Upper lobe of left lung (tissue), 6 donors: ENCODE data around the gene VPS41. TPM values are rescaled to one million over a fixed set of nuclear protein-coding genes. Genes with fewer than 3 reads are reported as not detected.

ENCODE experiments used
- ATAC-seq, 2 donors: fragments of 200-7000 bp; cut with Tn5 transposase; one replicate each; pipeline ENCODE4 v1.9.1; 2022; ENCODE audit warnings: mild to moderate bottlenecking in 2 of 2, moderate library complexity in 2 of 2; ENCODE audit not compliant: low FRiP score in 2 of 2
- DNase-seq, 2 donors: peaks; one replicate each; pipeline ENCODE4 v3.0.0-alpha.2; 2019 to 2020
- H3K27ac ChIP-seq, 4 donors: fragments of 200-600 bp; sonication (generic); one replicate each; pipeline ENCODE4 v1.5.1; 2016 to 2019
- H3K27me3 ChIP-seq, 4 donors: fragments of 200-600 bp; sonication (generic); one replicate each; pipeline ENCODE4 v1.5.1; 2017 to 2019
- H3K36me3 ChIP-seq, 4 donors: fragments of 200-600 bp; sonication (generic); one replicate each; pipeline ENCODE4 v1.5.1; 2016 to 2019
- H3K4me1 ChIP-seq, 4 donors: fragments of 200-600 bp; sonication (generic); one replicate each; pipeline ENCODE4 v1.5.1; 2018 to 2019
- H3K4me3 ChIP-seq, 4 donors: fragments of 200-600 bp; sonication (generic); one replicate each; pipeline ENCODE4 v1.5.1; 2017 to 2019; ENCODE audit warnings: mild to moderate bottlenecking in 2 of 4, moderate library complexity in 1 of 4
- H3K9me3 ChIP-seq, 4 donors: fragments of 200-600 bp; sonication (generic); one replicate each; pipeline ENCODE4 v1.5.1; 2018 to 2019
- CTCF ChIP-seq, 6 experiments: fragments of 450-650 bp in 4 of 6; fragments of 200-600 bp in 2 of 6; sonication (generic) in 2 of 6; IDR thresholded peaks; one replicate each; pipeline ENCODE4 v1.5.1; 2016 to 2019; ENCODE audit warnings: antibody characterized with exemption in 6 of 6
- EP300 ChIP-seq, 4 donors: sonication (generic); formaldehyde crosslinking; IDR thresholded peaks; one replicate each; pipeline ENCODE4 v1.5.1; 2017; ENCODE audit warnings: antibody characterized with exemption in 4 of 4, control low read depth in 2 of 4
- POLR2A ChIP-seq, 4 donors: fragments of 450-650 bp; IDR thresholded peaks; one replicate each; pipeline ENCODE4 v1.5.1; 2016 to 2017; ENCODE audit warnings: antibody characterized with exemption in 4 of 4, mild to moderate bottlenecking in 2 of 4
- POLR2AphosphoS5 ChIP-seq, 2 donors: sonication (generic); formaldehyde crosslinking; IDR thresholded peaks; one replicate each; pipeline ENCODE4 v1.5.1; 2017; ENCODE audit warnings: antibody characterized with exemption in 2 of 2
- WGBS, 2 donors: methylation state at CpG; one replicate each; pipeline ENCODE4 v1.1.5; 2017 to 2018; 5-methylcytosine and 5-hydroxymethylcytosine counted together
- total RNA-seq, 6 donors: library from RNA; depleted of rRNA in 4 of 6; stranded (reverse); fragments of >200 nt in 4 of 6; gene quantifications; one replicate each; pipeline versions ENCODE4 v1.1.0 to v1.2.1, GENCODE V29; 2016 to 2021
- donor health status: DM: no; HTN: no; CAD: no; lungs with moderate emphysema.
- donor health status: DM: no; HTN: yes; CAD: no; lungs with severe emphysema.

Gene VPS41
- total RNA-seq, 6 donors from 2014 or later, result 32.1 to 96.4 (median 48.4) TPM

- TF ChIP-seq EP300 (IDR thresholded peaks at IDR 0.05), result no peak
- no peak for TF ChIP-seq POLR2A (IDR thresholded peaks at IDR 0.05)
- TF ChIP-seq POLR2AphosphoS5 (IDR thresholded peaks at IDR 0.05), result no peak
- TF ChIP-seq CTCF (IDR thresholded peaks at IDR 0.05), result no peak
- Histone ChIP-seq H3K27me3 (no peaks in the 10 kb centered on the region), H3K36me3 (peaks cover 0 to 29% (median 4%) of the 10 kb centered on the region in 4 donors), H3K27ac (no peak overlapping the region), H3K9me3 (no peaks in the 10 kb centered on the region), H3K4me3 (no peak overlapping the region), H3K4me1 (no peaks in the 10 kb centered on the region)
- ATAC-seq (no peak), DNase-seq (no peak)
- WGBS, 2 donors, result 91 to 93% methylated on average over 4 of the region's 4 CpGs
Measured at GRCh38 chr7:38736138-38736537, 172.9 kb downstream of the VPS41 start.

DNA sequence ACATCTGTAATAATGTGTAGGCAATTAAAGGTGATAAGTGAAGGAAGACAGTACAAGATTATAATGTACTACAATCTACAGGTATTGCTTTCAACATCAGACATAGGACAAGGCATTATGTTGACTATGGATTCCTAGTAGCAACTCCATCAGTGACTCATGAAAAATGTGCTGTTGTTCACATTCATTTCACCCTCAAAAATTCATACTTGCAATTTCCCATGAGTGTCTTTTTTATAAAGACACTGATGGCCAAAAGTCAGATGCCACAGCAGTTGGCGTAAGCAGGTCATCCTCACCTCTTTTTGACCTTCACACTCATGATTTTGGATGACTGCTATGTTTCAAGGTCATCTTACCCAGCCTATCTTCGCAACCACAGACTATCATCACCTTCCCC, 177.8 kb downstream of the VPS41 start:
- DNase-seq (no peak), ATAC-seq (no peak)
- no peaks in the 10 kb centered on the region for H3K4me1 ChIP-seq
- TF ChIP-seq EP300 (IDR thresholded peaks at IDR 0.05) (no peak), POLR2AphosphoS5 (IDR thresholded peaks at IDR 0.05) (no peak), POLR2A (IDR thresholded peaks at IDR 0.05) (no peak)
- H3K36me3 ChIP-seq, result peaks cover 5 to 33% (median 14%) of the 10 kb centered on the region in 4 donors
- H3K27ac ChIP-seq, result no peak overlapping the region
- 94 to 97% methylated on average over 2 of the region's 2 CpGs for WGBS, 2 donors
- no peaks in the 10 kb centered on the region for H3K9me3 ChIP-seq
- no peak overlapping the region for H3K4me3 ChIP-seq
- H3K27me3 ChIP-seq, result no peaks in the 10 kb centered on the region

- Histone ChIP-seq H3K4me3 (no peak overlapping the region), H3K36me3 (peaks cover 5 to 49% (median 19%) of the 10 kb centered on the region in 4 donors), H3K4me1 (no peaks in the 10 kb centered on the region), H3K9me3 (no peaks in the 10 kb centered on the region), H3K27me3 (no peaks in the 10 kb centered on the region), H3K27ac (no peak overlapping the region)
- 89 to 92% methylated on average over 3 of the region's 3 CpGs for WGBS, 2 donors
- TF ChIP-seq EP300 (IDR thresholded peaks at IDR 0.05) (no peak), POLR2A (IDR thresholded peaks at IDR 0.05) (no peak), CTCF (IDR thresholded peaks at IDR 0.05) (no peak), POLR2AphosphoS5 (IDR thresholded peaks at IDR 0.05) (no peak)
- DNase-seq (no peak), ATAC-seq (no peak)
Measured at GRCh38 chr7:38728145-38728544, 180.8 kb downstream of the VPS41 start.

- no peak for TF ChIP-seq POLR2A (IDR thresholded peaks at IDR 0.05)
- TF ChIP-seq POLR2AphosphoS5 (IDR thresholded peaks at IDR 0.05), result no peak
- TF ChIP-seq CTCF (IDR thresholded peaks at IDR 0.05), result no peak
- TF ChIP-seq EP300 (IDR thresholded peaks at IDR 0.05), result no peak
- 90 to 97% methylated on average over 4 of the region's 4 CpGs for WGBS, 2 donors
- peaks cover 5 to 52% (median 19%) of the 10 kb centered on the region in 4 donors for H3K36me3 ChIP-seq
Measured at GRCh38 chr7:38727184-38727940, 181.6 kb downstream of the VPS41 start.

GRCh38 chr7:38723327-38723726, 185.7 kb downstream of the VPS41 start:
- no peak for TF ChIP-seq EP300 (IDR thresholded peaks at IDR 0.05)
- no peak for TF ChIP-seq CTCF (IDR thresholded peaks at IDR 0.05)
- no peak for TF ChIP-seq POLR2AphosphoS5 (IDR thresholded peaks at IDR 0.05)
- TF ChIP-seq POLR2A (IDR thresholded peaks at IDR 0.05), result no peak
- no peak for DNase-seq
- H3K27ac ChIP-seq, result no peak overlapping the region
- WGBS, 2 donors, result 95 to 99% methylated on average over 10 of the region's 10 CpGs
- no peak for ATAC-seq
- no peaks in the 10 kb centered on the region for H3K9me3 ChIP-seq
- H3K27me3 ChIP-seq, result no peaks in the 10 kb centered on the region
- peaks cover 3 to 53% (median 18%) of the 10 kb centered on the region in 4 donors for H3K36me3 ChIP-seq
- no peaks in the 10 kb centered on the region for H3K4me1 ChIP-seq
- no peak overlapping the region for H3K4me3 ChIP-seq

More at GRCh38 chr7:38727184-38727940, 181.6 kb downstream of the VPS41 start:
- no peak for DNase-seq
- no peak overlapping the region for H3K27ac ChIP-seq
- no peak for ATAC-seq
- H3K9me3 ChIP-seq, result no peaks in the 10 kb centered on the region
- H3K4me3 ChIP-seq, result no peak overlapping the region
- no peaks in the 10 kb centered on the region for H3K4me1 ChIP-seq
- no peaks in the 10 kb centered on the region for H3K27me3 ChIP-seq
